Transverse colon (tissue), 4 donors: ENCODE measurements around the gene TGFBI. TPM values are rescaled to one million over a fixed set of nuclear protein-coding genes. Genes with fewer than 3 reads are reported as not detected.
A peak's percentile ranks its signal among the peaks of the same experiment; 100 is the strongest.

Experiments used
- DNase-seq: peaks from one replicate; pipeline ENCODE4 v3.0.0-alpha.2; 2019
- H3K27ac ChIP-seq, 4 donors: fragments of 200-600 bp; sonication (generic); 2 replicates each; pipeline ENCODE4 v1.5.1; 2016 to 2018; ENCODE audit warnings: inconsistent platforms in 4 of 4
- H3K27me3 ChIP-seq: fragments of 200-600 bp; sonication (generic); 2 replicates; pipeline ENCODE4 v1.5.1; 2017; ENCODE audit warnings: inconsistent platforms
- H3K36me3 ChIP-seq, 4 donors: fragments of 200-600 bp; sonication (generic); 2 replicates each; pipeline ENCODE4 v1.5.1; 2017 to 2019; ENCODE audit warnings: inconsistent platforms in 4 of 4
- H3K4me1 ChIP-seq, 4 donors: fragments of 200-600 bp; sonication (generic); 2 replicates each; pipeline ENCODE4 v1.5.1; 2017 to 2020; ENCODE audit warnings: inconsistent platforms in 4 of 4
- H3K4me3 ChIP-seq, 4 donors: fragments of 200-600 bp; sonication (generic); 1 replicate in 1 of 4; 2 replicates in 3 of 4; pipeline versions ENCODE4 v1.5.1 to v1.6.1; 2017 to 2019; ENCODE audit warnings: inconsistent platforms in 4 of 4
- H3K9me3 ChIP-seq, 2 donors: fragments of 200-600 bp; sonication (generic); 2 replicates each; pipeline ENCODE4 v1.5.1; 2017 to 2019; ENCODE audit warnings: inconsistent platforms in 2 of 2
- EP300 ChIP-seq: sonication (generic); formaldehyde crosslinking; IDR thresholded peaks from one replicate; pipeline ENCODE4 v1.6.1; 2017; ENCODE audit warnings: antibody characterized with exemption, low read depth
- POLR2A ChIP-seq: fragments of 450-650 bp; IDR thresholded peaks from one replicate; pipeline ENCODE4 v1.6.1; 2016; ENCODE audit warnings: antibody characterized with exemption, mild to moderate bottlenecking, moderate library complexity
- POLR2AphosphoS5 ChIP-seq, 3 donors: sonication (generic); formaldehyde crosslinking; IDR thresholded peaks; one replicate each; pipeline ENCODE4 v1.6.1; 2016; ENCODE audit warnings: antibody characterized with exemption in 3 of 3
- WGBS, 2 donors: methylation state at CpG; one replicate each; pipeline ENCODE4 v1.1.5; 2018; ENCODE audit warnings: low coverage in 1 of 2; 5-methylcytosine and 5-hydroxymethylcytosine counted together
- in situ Hi-C, 4 donors: fragments of 200-750 bp; cut with MboI; loops; one replicate each; pipeline versions ENCODE4 v1.15.0 to v1.15.1; 2017; ENCODE audit warnings: low sequenced_read_pairs in 3 of 4, low pct_ligation_motif_present in 1 of 4, low pct_unique_long_range_greater_than_20kb in 1 of 4
- intact Hi-C: fragments of 100-400 bp; cut with DNase I; formaldehyde crosslinking; loops from one replicate; pipeline ENCODE4 v1.15.1; 2023; ENCODE audit warnings: low total_unique reads
- total RNA-seq, 4 donors: library from RNA; depleted of rRNA; stranded (reverse); fragments of >200 nt; gene quantifications; one replicate each; pipeline ENCODE4 v1.1.0, GENCODE V29; 2016
- TF ChIP-seq, protein P1 (sequence below), 5 experiments: fragments of 200-600 bp in 3 of 5; fragments of 450-650 bp in 2 of 5; sonication (generic) in 3 of 5; IDR thresholded peaks; 1 replicate in 2 of 5; 2 replicates in 3 of 5; pipeline ENCODE4 v1.5.1; 2016 to 2017; ENCODE audit warnings: antibody characterized with exemption in 5 of 5, inconsistent platforms in 3 of 5, mild to moderate bottlenecking in 2 of 5, moderate library complexity in 1 of 5

TGFBI gene
- total RNA-seq, 4 donors from 2014 or later: 22.4 to 79.6 (median 29.8) TPM

DNA sequence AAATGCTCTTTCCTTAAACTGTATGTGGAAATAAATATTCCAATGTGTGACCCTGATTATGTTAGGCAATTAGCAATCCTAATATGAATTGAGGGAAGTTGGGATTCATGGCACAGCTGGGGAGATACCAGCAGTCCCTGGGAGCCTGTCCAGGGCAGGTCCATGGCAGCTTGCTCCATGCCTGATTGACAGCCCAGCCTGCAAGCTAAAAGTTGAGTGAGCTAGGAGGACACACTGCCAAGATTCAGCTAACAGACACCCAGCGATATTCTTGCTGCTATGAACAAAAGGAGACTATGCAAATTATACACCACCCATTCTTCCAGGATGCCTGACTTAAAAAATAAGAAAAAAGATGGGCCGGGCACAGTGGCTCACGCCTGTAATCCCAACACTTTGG, 6.2 kb downstream of the TGFBI start:
- Histone ChIP-seq H3K4me1 (peaks cover 15 to 37% (median 23%) of the 10 kb centered on the region in 4 donors), H3K27ac (no peak overlapping the region), H3K36me3 (no peaks in the 10 kb centered on the region), H3K4me3 (no peak overlapping the region), H3K9me3 (no peaks in the 10 kb centered on the region), H3K27me3 (no peaks in the 10 kb centered on the region)
- no peak for DNase-seq
- WGBS, 2 donors: 93 to 100% methylated on average over 2 to 3 of the region's 3 CpGs
- intact Hi-C loops (no loop called here), in situ Hi-C loops (no loop called here)
- TF ChIP-seq EP300: no peak
- TF ChIP-seq POLR2AphosphoS5 (IDR thresholded peaks at IDR 0.05): no peak
- TF ChIP-seq, protein P1, sequence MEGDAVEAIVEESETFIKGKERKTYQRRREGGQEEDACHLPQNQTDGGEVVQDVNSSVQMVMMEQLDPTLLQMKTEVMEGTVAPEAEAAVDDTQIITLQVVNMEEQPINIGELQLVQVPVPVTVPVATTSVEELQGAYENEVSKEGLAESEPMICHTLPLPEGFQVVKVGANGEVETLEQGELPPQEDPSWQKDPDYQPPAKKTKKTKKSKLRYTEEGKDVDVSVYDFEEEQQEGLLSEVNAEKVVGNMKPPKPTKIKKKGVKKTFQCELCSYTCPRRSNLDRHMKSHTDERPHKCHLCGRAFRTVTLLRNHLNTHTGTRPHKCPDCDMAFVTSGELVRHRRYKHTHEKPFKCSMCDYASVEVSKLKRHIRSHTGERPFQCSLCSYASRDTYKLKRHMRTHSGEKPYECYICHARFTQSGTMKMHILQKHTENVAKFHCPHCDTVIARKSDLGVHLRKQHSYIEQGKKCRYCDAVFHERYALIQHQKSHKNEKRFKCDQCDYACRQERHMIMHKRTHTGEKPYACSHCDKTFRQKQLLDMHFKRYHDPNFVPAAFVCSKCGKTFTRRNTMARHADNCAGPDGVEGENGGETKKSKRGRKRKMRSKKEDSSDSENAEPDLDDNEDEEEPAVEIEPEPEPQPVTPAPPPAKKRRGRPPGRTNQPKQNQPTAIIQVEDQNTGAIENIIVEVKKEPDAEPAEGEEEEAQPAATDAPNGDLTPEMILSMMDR (IDR thresholded peaks at IDR 0.05): no peak
- TF ChIP-seq POLR2A: no peak

DNA sequence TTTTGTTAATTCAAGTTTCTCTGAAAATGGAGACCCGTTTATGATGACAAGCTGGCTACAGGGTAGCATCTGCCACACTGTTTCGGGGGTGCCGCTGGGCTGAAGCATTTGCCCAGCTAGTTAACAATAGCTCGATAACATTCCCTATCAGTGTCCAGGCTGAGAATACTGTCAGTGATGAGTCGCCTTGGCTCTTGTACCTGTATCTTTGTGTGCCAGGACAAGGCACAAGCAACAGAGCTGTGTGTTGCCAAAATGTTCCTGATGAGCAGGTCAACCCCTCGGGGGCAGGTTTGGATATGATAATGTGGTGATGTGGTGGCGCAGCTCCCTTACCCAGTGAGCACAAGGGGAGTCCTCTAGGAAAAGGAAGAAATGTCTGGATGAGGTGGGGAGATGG, 7.0 kb downstream of the TGFBI start:
- intact Hi-C loops: no loop called here
- no peak overlapping the region for H3K4me3 ChIP-seq
- no peaks in the 10 kb centered on the region for H3K9me3 ChIP-seq
- DNase-seq: no peak
- H3K36me3 ChIP-seq: no peaks in the 10 kb centered on the region
- 93% methylated on average over 7 of the region's 7 CpGs; no CpG with 5 or more reads in 1 of the 2 donors for WGBS, 2 donors
- no peak for TF ChIP-seq POLR2AphosphoS5 (IDR thresholded peaks at IDR 0.05)
- TF ChIP-seq POLR2A: no peak
- TF ChIP-seq, protein P1 (IDR thresholded peaks at IDR 0.05): no peak
- no peak for TF ChIP-seq EP300
- peak overlapping the region; percentile 47 to 76 (median 60) for H3K27ac ChIP-seq
- H3K4me1 ChIP-seq: peaks cover 15 to 37% (median 21%) of the 10 kb centered on the region in 4 donors
- in situ Hi-C loops: no loop called here
- H3K27me3 ChIP-seq: no peaks in the 10 kb centered on the region

DNA sequence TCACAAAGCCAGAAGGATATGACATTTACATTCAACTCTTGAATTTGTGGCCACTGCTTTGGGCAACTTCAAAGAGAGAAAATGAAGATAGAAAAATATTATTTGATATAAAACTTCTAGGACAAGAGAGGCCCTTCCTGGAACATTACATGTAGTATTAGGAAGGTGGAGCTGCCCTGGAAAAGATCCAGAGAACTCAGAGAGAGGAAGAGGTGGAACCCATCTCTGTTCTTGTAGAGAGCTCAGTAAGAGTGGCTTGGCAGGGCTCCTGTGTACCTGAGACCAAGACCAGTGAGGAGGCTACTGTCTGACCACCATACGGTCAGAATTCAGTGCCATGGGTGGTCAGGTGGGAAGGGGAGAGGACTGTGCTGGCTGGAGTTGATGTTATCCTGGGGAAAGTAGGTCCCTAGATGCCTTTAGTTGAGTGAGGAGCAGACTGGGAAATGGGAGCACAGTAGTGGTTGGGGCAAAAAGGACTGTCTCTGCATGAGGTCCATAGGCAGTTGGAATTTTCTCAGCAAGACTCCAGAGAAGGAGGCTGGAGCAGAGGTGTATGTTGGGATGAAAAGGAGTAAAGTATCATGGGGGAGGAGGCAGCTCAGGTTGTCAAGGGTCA, 7.6 kb downstream of the TGFBI start:
- H3K36me3 ChIP-seq: no peaks in the 10 kb centered on the region
- peaks cover 15 to 43% (median 23%) of the 10 kb centered on the region in 4 donors for H3K4me1 ChIP-seq
- TF ChIP-seq POLR2AphosphoS5 (IDR thresholded peaks at IDR 0.05) (no peak), POLR2A (no peak), EP300 (no peak)
- TF ChIP-seq, protein P1 (IDR thresholded peaks at IDR 0.05): no peak
- H3K27ac ChIP-seq: peak overlapping the region; percentile 47 to 76 (median 60)
- H3K27me3 ChIP-seq: no peaks in the 10 kb centered on the region
- 80 to 88% methylated on average over 1 of the region's 1 CpG for WGBS, 2 donors
- H3K9me3 ChIP-seq: no peaks in the 10 kb centered on the region
- intact Hi-C loops (no loop called here), in situ Hi-C loops (no loop called here)
- DNase-seq: no peak
- H3K4me3 ChIP-seq: no peak overlapping the region

DNA sequence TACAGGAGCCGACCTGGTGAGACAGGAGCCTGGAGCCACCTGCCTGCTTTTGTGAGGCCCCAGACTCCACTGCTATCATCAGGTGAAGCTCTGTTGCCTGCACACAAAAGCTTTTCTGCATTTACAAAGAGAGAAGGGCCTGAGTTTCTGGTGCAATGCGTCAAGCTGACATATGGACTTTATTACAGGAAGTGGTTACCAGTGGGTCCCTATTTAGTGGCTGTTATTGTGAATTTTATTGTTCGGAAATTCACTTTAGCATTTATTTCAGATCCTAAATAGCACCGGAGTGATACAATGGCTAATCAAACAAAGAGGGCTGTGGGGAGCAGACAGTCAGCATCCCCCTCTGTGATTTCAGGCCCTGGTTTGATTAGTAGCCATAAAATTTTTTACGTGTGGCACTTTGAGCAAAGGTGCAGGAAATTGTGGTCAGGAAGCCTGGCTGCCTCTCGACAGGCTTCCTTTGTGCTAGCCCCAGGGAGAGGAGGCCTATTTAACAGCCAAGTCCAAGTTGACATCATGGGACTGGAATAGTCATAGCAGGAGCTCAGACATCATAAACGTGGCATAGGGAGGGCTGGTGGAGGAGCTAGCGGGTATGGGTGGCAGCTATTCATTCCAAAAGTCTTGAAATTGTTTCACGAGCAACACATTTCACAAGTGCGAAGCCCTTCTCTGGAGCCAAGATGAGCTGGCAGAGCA, 8.4 kb downstream of the TGFBI start:
- intact Hi-C loops: no loop called here
- no peak overlapping the region for H3K4me3 ChIP-seq
- H3K27me3 ChIP-seq: no peaks in the 10 kb centered on the region
- TF ChIP-seq POLR2A (no peak), POLR2AphosphoS5 (IDR thresholded peaks at IDR 0.05) (peak in 2 of 3 donors; percentile 7 to 51), EP300 (no peak)
- TF ChIP-seq, protein P1 (IDR thresholded peaks at IDR 0.05): no peak
- peak overlapping the region; percentile 47 to 76 (median 60) for H3K27ac ChIP-seq
- peaks cover 15 to 43% (median 23%) of the 10 kb centered on the region in 4 donors for H3K4me1 ChIP-seq
- in situ Hi-C loops: no loop called here
- DNase-seq: peak; percentile 48
- H3K36me3 ChIP-seq: no peaks in the 10 kb centered on the region
- WGBS, 2 donors: 15 to 23% methylated on average over 2 to 10 of the region's 10 CpGs
- no peaks in the 10 kb centered on the region for H3K9me3 ChIP-seq
